Fibroblast of the aortic adventitia (primary cell): ENCODE results near the gene HOATZ. TPM values are rescaled to one million over a fixed set of nuclear protein-coding genes. Genes with fewer than 3 reads are reported as not detected.
A peak's percentile ranks its signal among the peaks of the same experiment; 100 is the strongest.

ENCODE experiments used
- DNase-seq: peaks from one replicate; pipeline ENCODE4 v3.0.0-alpha.2; 2010; ENCODE audit warnings: low read depth
- H3K4me3 ChIP-seq: 2 replicates; pipeline ENCODE4 v1.5.1; 2011; ENCODE audit warnings: low read depth, mild to moderate bottlenecking, control low read depth, low read length, moderate library complexity
- CTCF ChIP-seq: IDR thresholded peaks from 2 replicates; pipeline ENCODE4 v1.5.1; 2011; ENCODE audit warnings: mild to moderate bottlenecking, low read length, control low read depth, inconsistent platforms; ENCODE audit not compliant: insufficient read depth
- total RNA-seq: library from RNA; depleted of rRNA; stranded (reverse); fragments of >200 nt; gene quantifications from 2 replicates; pipeline ENCODE4 v1.2.3, GENCODE V29; 2012; ENCODE audit warnings: low replicate concordance

The HOATZ gene
- total RNA-seq, 1 donor: not detected

DNA sequence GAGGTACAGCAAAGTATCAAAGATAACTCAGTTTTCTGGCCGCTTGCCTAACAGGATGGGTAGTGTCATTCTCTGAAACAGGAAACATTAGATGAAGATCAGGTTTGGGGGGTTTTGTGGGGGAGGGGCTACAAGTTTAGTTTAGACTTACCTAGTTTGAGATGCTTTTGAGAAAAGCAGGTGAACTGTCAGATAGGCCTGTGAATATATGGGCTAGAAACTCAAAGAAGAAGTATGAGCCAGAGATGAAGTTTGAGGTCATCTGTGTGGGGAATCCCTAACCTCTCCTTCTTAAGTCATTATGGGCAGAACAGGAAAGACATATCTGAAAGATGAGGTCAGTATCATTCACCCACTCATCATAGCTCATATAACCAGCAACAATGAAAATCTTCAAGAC, 11.9 kb downstream of the HOATZ start:
- peak; percentile 35 for DNase-seq
- TF ChIP-seq CTCF: no peak
- H3K4me3 ChIP-seq: no peak overlapping the region

- H3K4me3 ChIP-seq: no peak overlapping the region
- no peak for DNase-seq
- no peak for TF ChIP-seq CTCF
Measured at GRCh38 chr11:111527279-111527678, 12.7 kb downstream of the HOATZ start.

GRCh38 chr11:111528557-111528956, 14.0 kb downstream of the HOATZ start:
- no peak for TF ChIP-seq CTCF
- DNase-seq: peak; percentile 23
- H3K4me3 ChIP-seq: no peak overlapping the region

DNA sequence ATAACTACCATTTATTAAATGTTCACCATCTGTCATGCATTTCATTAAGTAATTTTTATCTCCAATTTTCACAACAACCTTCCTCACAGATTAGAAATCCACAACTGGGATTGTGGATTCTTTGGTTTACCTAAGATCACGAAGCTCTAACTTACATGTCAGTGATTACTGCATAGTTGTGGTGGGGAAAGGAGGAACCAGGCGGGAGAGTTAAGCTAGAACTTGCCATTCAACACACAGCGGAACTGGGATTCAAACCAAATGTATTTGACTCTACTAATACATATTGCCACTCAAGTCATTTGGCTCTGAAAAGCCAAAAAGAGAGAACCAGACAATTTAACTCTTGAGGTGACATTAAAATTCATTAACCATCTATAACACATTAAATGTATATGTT, 15.5 kb downstream of the HOATZ start:
- no peak for TF ChIP-seq CTCF
- H3K4me3 ChIP-seq: no peak overlapping the region
- peak; percentile 26 for DNase-seq

DNA sequence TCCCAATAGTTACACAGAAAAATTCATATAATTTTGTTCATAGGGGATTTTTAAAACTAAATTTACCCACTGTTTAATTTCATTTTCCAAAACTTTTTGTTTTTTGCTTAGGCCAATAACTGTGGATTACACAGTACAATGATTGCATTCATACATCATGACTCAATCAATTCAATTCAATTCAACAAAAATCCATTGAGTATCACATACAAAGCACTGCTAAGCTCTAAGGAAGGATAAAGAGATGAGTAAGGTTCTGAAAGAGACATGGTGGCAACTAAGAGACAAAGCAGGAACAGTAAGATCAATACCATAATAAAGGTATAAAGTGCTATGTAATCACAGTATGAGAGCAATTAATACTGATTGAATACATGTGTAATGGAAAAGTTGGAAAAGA, 16.6 kb downstream of the HOATZ start:
- no peak for TF ChIP-seq CTCF

GRCh38 chr11:111531687-111532364, 17.2 kb downstream of the HOATZ start:
- no peak for TF ChIP-seq CTCF
- no peak overlapping the region for H3K4me3 ChIP-seq
- DNase-seq: peak; percentile 85

More for the DNA sequence above, 16.6 kb downstream of the HOATZ start:
- peak; percentile 29 for DNase-seq
- H3K4me3 ChIP-seq: no peak overlapping the region

GRCh38 chr11:111532365-111532709, 17.8 kb downstream of the HOATZ start:
- DNase-seq: no peak
- TF ChIP-seq CTCF: no peak
- H3K4me3 ChIP-seq: no peak overlapping the region
